Naive thymus-derived CD8-positive, alpha-beta T cell (primary cell): ENCODE data around the gene ADNP. TPM values are rescaled to one million over a fixed set of nuclear protein-coding genes. Genes with fewer than 3 reads are reported as not detected.
"Not testable (repeated sequence)": the region's sequence is repeated elsewhere in the genome, so short reads cannot be mapped to it uniquely, and the experiment has no call there.

Experiments used
- ATAC-seq, 2 donors: fragments of 150-1000 bp; cut with Tn5 transposase in 1 of 2; sonication (Bioruptor Pico), chemical (Tn5 transposase) in 1 of 2; 1 replicate in 1 of 2; 2 replicates in 1 of 2; pipeline ENCODE4 v1.10.0; 2021; ENCODE audit warnings: mild to moderate bottlenecking in 2 of 2, moderate library complexity in 2 of 2
- POLR2A ChIA-PET: fragments of 350-600 bp; sonication (Branson Sonifier 250); formaldehyde crosslinking; loops from one replicate; lab custom pipeline; 2021; ENCODE audit warnings: antibody characterized with exemption; lab: Charles Lee
- DNase-seq, 10 donors: peaks; one replicate each; pipeline versions ENCODE4 v3.0.0 to v3.0.0-alpha.2; 2020 to 2022
- H3K27ac Mint-ChIP-seq, 10 donors: one replicate each; pipeline ENCODE4 v1.8.0; 2020 to 2022; ENCODE audit warnings: mild to moderate bottlenecking in 10 of 10, mixed read lengths in 10 of 10, moderate library complexity in 4 of 10, inconsistent platforms in 1 of 10
- H3K27me3 Mint-ChIP-seq, 5 donors: one replicate each; pipeline ENCODE4 v1.8.0; 2021 to 2022; ENCODE audit warnings: mixed read lengths in 5 of 5
- H3K36me3 Mint-ChIP-seq, 3 donors: one replicate each; pipeline ENCODE4 v1.8.0; 2020 to 2022; ENCODE audit warnings: mixed read lengths in 3 of 3, mild to moderate bottlenecking in 2 of 3, inconsistent platforms in 1 of 3
- H3K4me1 Mint-ChIP-seq, 4 donors: one replicate each; pipeline ENCODE4 v1.8.0; 2021 to 2022; ENCODE audit warnings: mixed read lengths in 4 of 4
- H3K4me3 Mint-ChIP-seq, 10 donors: one replicate each; pipeline ENCODE4 v1.8.0; 2020 to 2022; ENCODE audit warnings: mild to moderate bottlenecking in 10 of 10, mixed read lengths in 10 of 10, moderate library complexity in 6 of 10, inconsistent platforms in 1 of 10
- H3K9me3 Mint-ChIP-seq, 9 donors: one replicate each; pipeline ENCODE4 v1.8.0; 2020 to 2022; ENCODE audit warnings: mixed read lengths in 9 of 9, mild to moderate bottlenecking in 3 of 9, inconsistent platforms in 1 of 9, moderate library complexity in 1 of 9
- polyA plus RNA-seq, 3 donors: library from polyadenylated mRNA; unstranded; fragments of 300-500 nt; fragmentation: Illumina TruSeq; gene quantifications; one replicate each; pipeline ENCODE4 v1.2.3, GENCODE V29; 2021
- total RNA-seq, 8 experiments: library from RNA in 2 of 8; stranded (reverse) in 2 of 8; gene quantifications; one replicate each; pipeline ENCODE4 v1.2.3 and lab custom pipeline; 2021 to 2026

The ADNP gene
- total and polyA plus RNA-seq, 5 experiments from 2014 or later = 6.3 to 73.8 (median 10.9) TPM

- ATAC-seq (no peak), DNase-seq (no peak)
- H3K9me3 Mint-ChIP-seq = no peaks in the 10 kb centered on the region
- H3K27me3 Mint-ChIP-seq = no peaks in the 10 kb centered on the region
- peaks cover 0 to 21% (median 12%) of the 10 kb centered on the region in 4 donors for H3K4me1 Mint-ChIP-seq
- POLR2A ChIA-PET = interaction anchor here (1.1 to 1.2 kb wide), 2 partner anchors 11 to 36 kb away, joined by 3 read pairs; partner anchors contain the start of gene ADNP
- peaks cover 5 to 87% (median 29%) of the 10 kb centered on the region in 3 donors for H3K36me3 Mint-ChIP-seq
- H3K4me3 Mint-ChIP-seq = no peak overlapping the region
- peak overlapping the region in 4 of 10 donors; percentile 15 to 33 (median 24) for H3K27ac Mint-ChIP-seq
Observed at GRCh38 chr20:50895111-50895830, 36.0 kb downstream of the ADNP start.

- H3K27me3 Mint-ChIP-seq = no peaks in the 10 kb centered on the region
- no peaks in the 10 kb centered on the region for H3K9me3 Mint-ChIP-seq
- ATAC-seq = no peak
- peak overlapping the region in 3 of 10 donors; percentile 25 to 79 (median 57) for H3K27ac Mint-ChIP-seq
- DNase-seq = no peak
- peaks cover 0 to 21% (median 12%) of the 10 kb centered on the region in 4 donors for H3K4me1 Mint-ChIP-seq
- POLR2A ChIA-PET = no interaction called here
- peaks cover 5 to 90% (median 31%) of the 10 kb centered on the region in 3 donors for H3K36me3 Mint-ChIP-seq
- H3K4me3 Mint-ChIP-seq = no peak overlapping the region
Observed at GRCh38 chr20:50893620-50894019, 37.6 kb downstream of the ADNP start.

GRCh38 chr20:50892394-50892793 lies 38.8 kb downstream of the ADNP start:
- DNase-seq (no peak), ATAC-seq (no peak)
- no peaks in the 10 kb centered on the region for H3K27me3 Mint-ChIP-seq
- H3K4me3 Mint-ChIP-seq = no peak overlapping the region
- POLR2A ChIA-PET = interaction anchor here (0.7 to 1.0 kb wide), 3 partner anchors 9 to 97 kb away, joined by 3 to 4 read pairs (median 3); partner anchors contain the start of gene ADNP
- peaks cover 0 to 15% (median 10%) of the 10 kb centered on the region in 4 donors for H3K4me1 Mint-ChIP-seq
- no peaks in the 10 kb centered on the region for H3K9me3 Mint-ChIP-seq
- H3K27ac Mint-ChIP-seq = peak overlapping the region in 7 of 10 donors; percentile 0 to 84 (median 63)
- peaks cover 5 to 88% (median 31%) of the 10 kb centered on the region in 3 donors for H3K36me3 Mint-ChIP-seq

- Mint-ChIP-seq H3K27me3 (no peaks in the 10 kb centered on the region), H3K4me3 (no peak overlapping the region), H3K27ac (peak overlapping the region in 6 of 10 donors; percentile 27 to 85 (median 78)), H3K36me3 (peaks cover 5 to 78% (median 30%) of the 10 kb centered on the region in 3 donors), H3K4me1 (peaks cover 0 to 10% (median 7%) of the 10 kb centered on the region in 4 donors), H3K9me3 (no peaks in the 10 kb centered on the region)
- DNase-seq (no peak), ATAC-seq (no peak)
- POLR2A ChIA-PET = interaction anchor here (1.7 kb wide), 1 partner anchor 40 kb away, joined by 4 read pairs; the partner anchor contains the start of gene ADNP
Observed at GRCh38 chr20:50891138-50891537, 40.1 kb downstream of the ADNP start.

- Mint-ChIP-seq H3K4me1 (peaks cover 0 to 12% (median 6%) of the 10 kb centered on the region in 4 donors), H3K9me3 (peaks cover 0 to 4% (median 0%) of the 10 kb centered on the region in 9 donors), H3K36me3 (peaks cover 0 to 58% (median 20%) of the 10 kb centered on the region in 3 donors), H3K27me3 (no peaks in the 10 kb centered on the region), H3K4me3 (no peak overlapping the region), H3K27ac (peak overlapping the region in 2 of 10 donors; percentile 19 to 83)
- POLR2A ChIA-PET = no interaction called here
- no peak for ATAC-seq
- no peak for DNase-seq
Observed at GRCh38 chr20:50887576-50887975, 43.7 kb downstream of the ADNP start.

GRCh38 chr20:50886184-50886790 lies 45.0 kb downstream of the ADNP start:
- Mint-ChIP-seq H3K9me3 (peaks cover 0 to 4% (median 0%) of the 10 kb centered on the region in 9 donors), H3K36me3 (peaks cover 0 to 54% (median 14%) of the 10 kb centered on the region in 3 donors), H3K27ac (peak overlapping the region in 2 of 10 donors; percentile 29 to 38), H3K4me1 (peaks cover 0 to 9% (median under 1%) of the 10 kb centered on the region in 4 donors), H3K4me3 (no peak overlapping the region), H3K27me3 (no peaks in the 10 kb centered on the region)
- ATAC-seq = no peak
- POLR2A ChIA-PET = interaction anchor here (1.3 kb wide), 1 partner anchor 45 kb away, joined by 3 read pairs; the partner anchor contains the start of gene ADNP
- DNase-seq = no peak

GRCh38 chr20:50885781-50886180 lies 45.5 kb downstream of the ADNP start:
- Mint-ChIP-seq H3K36me3 (peaks cover 0 to 49% (median 14%) of the 10 kb centered on the region in 3 donors), H3K9me3 (peaks cover 0 to 4% (median 0%) of the 10 kb centered on the region in 9 donors), H3K27ac (peak overlapping the region in 1 of 10 donors; percentile 8), H3K4me1 (peaks cover 0 to 4% (median under 1%) of the 10 kb centered on the region in 4 donors), H3K27me3 (no peaks in the 10 kb centered on the region), H3K4me3 (no peak overlapping the region)
- POLR2A ChIA-PET = interaction anchor here (1.3 kb wide), 1 partner anchor 45 kb away, joined by 3 read pairs; the partner anchor contains the start of gene ADNP
- ATAC-seq (no peak), DNase-seq (no peak)

- DNase-seq (no peak), ATAC-seq (peak in 1 of 2 donors; percentile 26)
- Mint-ChIP-seq H3K4me1 (peaks cover 0 to 2% (median 0%) of the 10 kb centered on the region in 4 donors), H3K27ac (peak overlapping the region in 4 of 10 donors; percentile 19 to 70 (median 31)), H3K27me3 (no peaks in the 10 kb centered on the region), H3K36me3 (peaks cover 0 to 42% (median 13%) of the 10 kb centered on the region in 3 donors), H3K9me3 (peaks cover 0 to 4% (median 0%) of the 10 kb centered on the region in 9 donors), H3K4me3 (no peak overlapping the region)
- POLR2A ChIA-PET = no interaction called here
Observed at GRCh38 chr20:50885068-50885467, 46.2 kb downstream of the ADNP start.

- Mint-ChIP-seq H3K4me3 (peak overlapping the region in 1 of 10 donors; percentile 7), H3K36me3 (peaks cover 0 to 40% (median 12%) of the 10 kb centered on the region in 3 donors), H3K4me1 (peaks cover 0 to 3% (median under 1%) of the 10 kb centered on the region in 4 donors), H3K27me3 (no peaks in the 10 kb centered on the region), H3K9me3 (peaks cover 0 to 4% (median 0%) of the 10 kb centered on the region in 9 donors), H3K27ac (peak overlapping the region in 4 of 10 donors; percentile 15 to 68 (median 24))
- no peak for DNase-seq
- no peak for ATAC-seq
- POLR2A ChIA-PET = no interaction called here
Observed at GRCh38 chr20:50883856-50884255, 47.4 kb downstream of the ADNP start.

- H3K36me3 Mint-ChIP-seq = peaks cover 0 to 42% (median 14%) of the 10 kb centered on the region in 3 donors
- not testable (repeated sequence) for H3K4me3 Mint-ChIP-seq, ATAC-seq, H3K4me1 Mint-ChIP-seq, H3K9me3 Mint-ChIP-seq, H3K27me3 Mint-ChIP-seq, DNase-seq
- POLR2A ChIA-PET = interaction anchor here (0.7 to 1.4 kb wide), 2 partner anchors 38 to 54 kb away, joined by 3 to 4 read pairs; no protein-coding TSS in a partner anchor
- peak overlapping the region in 2 of 10 donors; percentile 40 to 73 for H3K27ac Mint-ChIP-seq
Observed at GRCh38 chr20:50881759-50882424, 49.3 kb downstream of the ADNP start.

GRCh38 chr20:50879649-50880550 lies 51.3 kb downstream of the ADNP start:
- peaks cover 0 to 4% (median 1%) of the 10 kb centered on the region in 4 donors for H3K4me1 Mint-ChIP-seq
- peak overlapping the region in 2 of 10 donors; percentile 40 to 71 for H3K27ac Mint-ChIP-seq

More at GRCh38 chr20:50879649-50880550, 51.3 kb downstream of the ADNP start:
- POLR2A ChIA-PET = interaction anchor here (0.5 to 1.3 kb wide), 3 partner anchors 85 to 89 kb away, joined by 3 read pairs; partner anchors contain the start of gene BCAS4
- ATAC-seq (no peak), DNase-seq (no peak)
- peaks cover 0 to 53% (median 14%) of the 10 kb centered on the region in 3 donors for H3K36me3 Mint-ChIP-seq
- H3K9me3 Mint-ChIP-seq = peaks cover 0 to 4% (median 0%) of the 10 kb centered on the region in 9 donors
- no peaks in the 10 kb centered on the region for H3K27me3 Mint-ChIP-seq
- H3K4me3 Mint-ChIP-seq = peak overlapping the region in 1 of 10 donors; percentile 24
